GM18951 (cell line): ENCODE measurements around the gene CAMK1D.

Experiments
- POLR2A ChIP-seq: IDR thresholded peaks from 4 replicates; pipeline ENCODE4 v1.6.1; 2011; ENCODE audit warnings: mild to moderate bottlenecking; ENCODE audit not compliant: insufficient read length, insufficient read depth; ENCODE audit errors: extremely low read depth
- in situ Hi-C: fragments of 300-500 bp; cut with MboI; formaldehyde crosslinking; loops from one replicate; pipeline ENCODE4 v1.12.0; 2022; ENCODE audit warnings: low sequenced_read_pairs, mixed read lengths, inconsistent platforms; ENCODE audit not compliant: unreplicated experiment

The CAMK1D gene

GRCh38 chr10:12518024-12518423 is 168.7 kb downstream of the CAMK1D start:
- in situ Hi-C loops, result no loop called here
- no peak for TF ChIP-seq POLR2A

GRCh38 chr10:12521423-12521822 is 172.1 kb downstream of the CAMK1D start:
- no peak for TF ChIP-seq POLR2A
- in situ Hi-C loops, result no loop called here

- TF ChIP-seq POLR2A, result no peak
- in situ Hi-C loops, result no loop called here
Measured at GRCh38 chr10:12526311-12526710, 177.0 kb downstream of the CAMK1D start.

- in situ Hi-C loops, result no loop called here
- TF ChIP-seq POLR2A, result no peak
Measured at GRCh38 chr10:12529976-12530375, 180.6 kb downstream of the CAMK1D start.

- in situ Hi-C loops, result no loop called here
Measured at GRCh38 chr10:12531305-12532220, 182.2 kb downstream of the CAMK1D start.

GRCh38 chr10:12533151-12533550 is 183.8 kb downstream of the CAMK1D start:
- in situ Hi-C loops, result no loop called here
- TF ChIP-seq POLR2A, result no peak

More at GRCh38 chr10:12531305-12532220, 182.2 kb downstream of the CAMK1D start:
- TF ChIP-seq POLR2A, result no peak

GRCh38 chr10:12533723-12534122 is 184.4 kb downstream of the CAMK1D start:
- in situ Hi-C loops, result no loop called here
- TF ChIP-seq POLR2A, result no peak

GRCh38 chr10:12534824-12535223 is 185.5 kb downstream of the CAMK1D start:
- in situ Hi-C loops, result no loop called here
- no peak for TF ChIP-seq POLR2A

GRCh38 chr10:12535656-12536055 is 186.3 kb downstream of the CAMK1D start:
- in situ Hi-C loops, result no loop called here
- TF ChIP-seq POLR2A, result no peak

GRCh38 chr10:12538491-12538995 is 189.2 kb downstream of the CAMK1D start:
- in situ Hi-C loops, result no loop called here

GRCh38 chr10:12539350-12540164 is 190.2 kb downstream of the CAMK1D start:
- in situ Hi-C loops, result no loop called here
- TF ChIP-seq POLR2A, result no peak

More at GRCh38 chr10:12538491-12538995, 189.2 kb downstream of the CAMK1D start:
- no peak for TF ChIP-seq POLR2A

- no peak for TF ChIP-seq POLR2A
- in situ Hi-C loops, result no loop called here
Measured at GRCh38 chr10:12540341-12540781, 191.0 kb downstream of the CAMK1D start.

GRCh38 chr10:12541446-12542067 is 192.2 kb downstream of the CAMK1D start:
- TF ChIP-seq POLR2A, result no peak
- in situ Hi-C loops, result no loop called here

- TF ChIP-seq POLR2A, result no peak
- in situ Hi-C loops, result no loop called here
Measured at GRCh38 chr10:12542133-12542670, 192.9 kb downstream of the CAMK1D start.
